GM19023 (cell line): ENCODE results near the gene AKT3.
"Not testable (repeated sequence)": the region's sequence is repeated elsewhere in the genome, so short reads cannot be mapped to it uniquely, and the experiment has no call there.

Experiments used
- ATAC-seq: cut with Tn5 transposase; IDR thresholded peaks from one replicate; pipeline ENCODE4 v1.9.1; 2021; ENCODE audit warnings: mild to moderate bottlenecking, moderate library complexity; ENCODE audit not compliant: unreplicated experiment

AKT3 gene

DNA sequence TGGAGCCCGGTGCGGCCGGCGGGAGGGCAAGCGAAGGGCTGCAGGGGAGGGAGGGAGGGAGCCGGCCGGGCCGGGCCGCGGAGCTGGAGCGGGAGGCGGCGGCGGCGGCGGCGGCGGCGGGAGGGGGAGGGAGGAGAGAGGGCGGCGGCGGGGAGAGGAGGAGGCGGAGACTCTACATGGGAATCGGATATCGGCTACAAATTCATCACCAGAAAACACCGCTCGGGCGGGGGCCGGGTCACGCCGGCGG is at the start of gene AKT3:
TSS of gene AKT3 (minus strand) at position 42 of the 250 bp plus-strand sequence. CDS start 7,073 bp downstream, outside the sequence.
- ATAC-seq, result peak; percentile 53

DNA sequence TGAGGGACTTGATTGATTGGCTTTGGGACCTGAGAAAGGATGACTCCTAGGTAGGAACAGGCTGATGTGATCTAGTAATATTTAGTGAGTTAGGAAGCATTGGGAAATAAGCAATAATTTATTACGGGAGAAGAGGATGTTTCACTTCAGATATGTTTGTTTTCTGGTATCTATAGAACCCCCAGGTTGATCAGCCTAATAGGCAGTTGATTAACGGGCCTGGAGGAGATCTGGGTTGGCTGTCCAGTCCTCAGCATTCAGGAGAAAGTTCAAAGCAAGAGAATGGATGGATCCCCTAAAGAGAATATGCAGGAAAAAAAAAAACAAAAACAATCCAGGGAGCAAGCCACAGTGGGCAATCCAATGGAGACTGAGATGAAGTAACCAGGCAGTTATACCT is 48.2 kb upstream of the AKT3 start:
- no peak for ATAC-seq

DNA sequence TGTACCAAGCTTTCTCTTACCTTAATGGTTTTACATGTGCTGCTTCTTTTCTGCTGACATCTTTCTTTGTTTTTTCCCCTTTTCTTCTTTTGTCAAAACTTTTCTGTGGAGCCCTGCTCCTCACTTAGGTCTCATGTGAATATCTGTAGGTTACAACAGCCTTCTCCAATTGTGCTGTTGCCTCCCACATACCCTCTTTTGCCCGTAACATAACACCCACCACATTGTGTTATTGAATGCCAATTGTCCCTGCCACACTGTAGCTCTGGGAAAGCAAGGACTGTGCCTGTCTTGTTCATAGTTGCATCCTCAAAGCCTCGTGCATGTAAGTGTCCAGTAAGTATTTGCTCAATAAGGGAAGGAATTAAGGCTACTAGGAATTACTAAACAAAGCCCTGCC is 46.3 kb upstream of the AKT3 start:
- ATAC-seq, result no peak

DNA sequence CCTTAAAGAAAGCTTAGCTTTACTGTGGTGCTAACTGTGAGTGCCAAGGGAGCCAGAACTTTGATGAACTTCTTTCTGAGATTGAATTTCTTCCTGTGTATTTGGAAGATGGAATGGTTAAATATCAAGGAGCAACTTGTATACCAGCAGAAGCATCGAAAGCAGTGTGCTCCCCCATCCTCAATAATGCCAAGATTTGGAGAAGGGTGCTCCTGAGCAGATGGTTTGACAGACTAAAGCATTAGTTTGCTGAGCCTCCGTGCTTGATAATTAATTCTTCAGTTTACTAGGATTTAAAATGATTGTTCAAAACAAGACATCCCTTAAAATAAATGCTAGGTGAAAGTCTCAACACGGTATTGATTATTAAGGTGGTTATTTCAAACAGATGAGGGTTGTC is 42.4 kb upstream of the AKT3 start:
- ATAC-seq, result no peak

DNA sequence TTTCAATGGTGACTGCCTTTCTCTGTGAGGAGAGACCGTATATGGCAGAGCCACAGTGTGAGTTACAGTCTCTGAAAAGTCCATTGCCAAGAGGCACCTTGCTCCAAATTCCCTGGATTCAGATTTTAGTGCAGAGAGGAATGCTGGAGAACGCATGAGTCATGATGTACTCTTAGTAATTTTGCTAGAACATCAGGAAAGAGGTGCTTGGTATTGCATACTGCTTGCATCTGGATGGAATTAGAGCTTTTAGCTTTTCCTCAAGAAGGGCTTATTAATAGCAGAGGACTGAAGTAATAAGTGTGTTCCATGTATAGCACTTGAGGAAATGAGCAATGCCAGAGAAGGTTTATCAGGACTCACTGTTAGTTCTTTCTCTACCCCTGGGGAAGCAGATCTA is 40.5 kb upstream of the AKT3 start:
- no peak for ATAC-seq

DNA sequence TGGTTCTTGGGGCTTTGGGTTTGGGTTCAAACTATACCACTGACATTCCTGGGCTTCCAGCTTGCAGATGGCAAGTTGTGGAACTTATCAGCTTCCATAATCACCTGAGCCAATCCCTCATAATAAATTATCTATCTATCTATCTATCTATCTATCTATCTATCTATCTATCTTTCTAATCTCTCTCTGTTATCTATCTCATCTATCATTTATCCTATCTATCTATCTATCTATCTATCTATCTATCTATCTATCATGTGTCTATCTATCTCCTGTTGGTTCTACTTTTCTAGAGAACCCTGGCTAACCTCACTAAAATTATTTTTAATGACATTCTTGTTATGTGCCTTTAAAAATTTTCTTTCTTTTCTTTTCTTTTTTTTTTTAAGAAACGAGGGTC is 35.8 kb upstream of the AKT3 start:
- no peak for ATAC-seq

DNA sequence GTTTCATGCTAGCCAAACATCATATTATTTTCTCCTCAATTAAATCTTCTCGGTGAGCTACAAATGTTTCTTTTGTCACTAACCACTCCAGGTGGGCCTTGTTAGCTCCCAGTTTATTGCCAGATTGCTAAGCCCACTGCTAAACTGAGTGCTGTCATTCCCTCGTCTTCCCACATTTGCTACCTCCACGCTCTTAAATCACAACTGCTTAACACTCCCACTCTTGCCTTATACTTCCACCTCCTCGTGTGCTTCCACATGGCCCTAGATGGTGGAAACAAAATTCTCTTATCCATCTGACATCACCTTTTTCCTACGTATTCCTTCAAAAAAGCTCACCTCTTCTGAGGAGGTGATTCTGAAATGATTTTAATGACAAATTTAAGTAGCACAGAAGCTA is 34.6 kb upstream of the AKT3 start:
- no peak for ATAC-seq

DNA sequence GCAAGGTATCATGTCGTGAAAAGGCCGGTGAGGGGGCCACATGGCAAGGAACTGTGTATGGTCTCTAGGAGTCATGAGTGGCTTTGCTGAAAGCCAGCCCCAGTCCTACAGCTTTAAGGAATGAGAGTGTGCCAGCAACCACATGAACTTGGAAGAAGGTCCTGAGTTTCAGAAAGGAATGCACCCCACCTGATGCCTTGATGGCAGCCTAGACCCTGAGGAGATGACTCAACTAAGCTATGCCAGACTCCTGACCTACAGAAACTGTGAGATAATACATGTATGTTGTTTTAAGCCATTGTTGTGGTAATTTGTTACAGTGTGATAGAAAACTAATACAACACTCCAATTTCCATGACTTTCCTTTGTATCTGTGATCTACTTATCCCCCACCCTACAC is 33.5 kb upstream of the AKT3 start:
- no peak for ATAC-seq

DNA sequence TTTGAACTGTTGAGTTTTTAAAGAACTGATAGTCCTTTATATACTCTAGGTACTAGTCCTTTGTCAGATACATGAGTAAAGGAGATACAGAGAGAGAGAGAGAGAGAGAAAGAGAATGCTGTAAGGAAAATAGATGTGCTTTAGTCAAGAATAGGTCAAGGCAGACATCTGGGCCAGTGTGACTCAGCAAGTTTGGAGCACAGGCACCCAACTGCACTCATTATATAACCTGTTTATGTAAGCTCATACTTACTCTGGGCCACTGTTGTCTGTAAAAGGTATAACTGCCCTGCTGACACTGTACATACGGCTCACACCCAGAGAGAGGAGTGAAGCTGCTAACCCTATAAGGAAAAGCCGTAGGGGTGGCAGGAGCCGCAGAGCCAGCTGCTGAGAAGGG is 32.2 kb upstream of the AKT3 start:
- no peak for ATAC-seq

DNA sequence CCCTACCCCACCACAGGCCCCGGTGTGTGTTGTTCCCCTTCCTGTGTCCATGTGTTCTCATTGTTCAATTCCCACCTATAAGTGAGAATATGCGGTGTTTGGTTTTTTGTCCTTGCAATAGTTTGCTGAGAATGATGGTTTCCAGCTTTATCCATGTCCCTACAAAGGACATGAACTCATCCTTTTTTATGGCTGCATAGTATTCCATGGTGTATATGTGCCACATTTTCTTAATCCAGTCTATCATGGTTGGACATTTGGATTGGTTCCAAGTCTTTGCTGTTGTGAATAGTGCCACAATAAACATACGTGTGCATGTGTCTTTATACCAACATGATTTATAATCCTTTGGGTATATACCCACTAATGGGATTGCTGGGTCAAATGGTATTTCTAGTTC is 27.0 kb upstream of the AKT3 start:
- not testable (repeated sequence) for ATAC-seq

DNA sequence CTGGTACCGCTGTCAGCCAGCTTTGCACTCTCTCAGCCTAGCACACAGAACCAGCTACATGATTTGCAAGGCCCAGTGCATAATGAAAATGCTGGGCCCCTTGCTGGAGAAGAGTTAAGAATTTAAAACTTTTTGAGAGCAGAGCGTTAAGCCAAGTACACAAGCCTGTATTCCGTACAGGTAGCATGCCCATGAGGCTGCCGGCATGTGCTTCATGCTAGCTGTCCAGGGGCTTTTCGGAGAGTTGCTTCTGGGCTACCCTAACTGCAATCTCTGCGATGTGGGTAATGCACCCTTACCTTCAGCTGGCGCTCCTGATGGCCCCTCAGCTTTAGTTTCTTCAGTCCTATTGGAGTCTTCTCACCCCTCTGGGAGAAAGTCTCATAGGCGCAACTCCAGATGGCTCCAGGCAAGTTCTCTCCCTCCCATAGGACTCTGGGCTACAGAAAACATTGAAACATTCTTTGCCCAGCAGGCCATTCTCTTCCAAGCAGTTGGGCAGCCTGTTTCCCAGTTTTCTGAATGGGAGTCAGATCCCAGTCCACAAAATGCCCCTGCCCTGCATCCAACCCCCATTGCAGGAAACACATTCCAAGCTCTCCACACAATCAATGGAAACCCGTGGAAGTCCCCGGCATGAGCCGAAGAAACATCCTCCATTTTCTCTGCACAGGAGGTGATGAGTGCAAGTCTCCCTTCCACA is 5.7 kb upstream of the AKT3 start:
- ATAC-seq, result no peak

DNA sequence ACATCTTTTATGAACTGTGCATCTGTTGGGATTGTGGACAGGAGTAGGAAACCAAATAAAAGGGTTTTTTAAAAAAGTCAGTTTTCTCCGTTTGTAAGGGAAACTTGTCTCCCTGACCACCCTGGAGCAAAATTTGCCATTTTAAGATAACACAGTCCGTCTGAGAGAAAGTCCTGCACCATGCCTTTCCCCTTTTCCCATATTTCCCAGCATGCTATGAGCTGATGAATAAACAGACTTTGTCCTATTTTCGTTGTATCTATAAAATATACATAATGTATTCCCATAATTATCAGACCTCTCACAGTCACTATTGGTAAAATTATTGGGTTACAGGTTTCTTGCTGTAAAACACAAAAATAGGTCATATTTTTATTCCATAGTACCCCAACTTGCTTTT is 1.7 kb upstream of the AKT3 start:
- ATAC-seq, result no peak

DNA sequence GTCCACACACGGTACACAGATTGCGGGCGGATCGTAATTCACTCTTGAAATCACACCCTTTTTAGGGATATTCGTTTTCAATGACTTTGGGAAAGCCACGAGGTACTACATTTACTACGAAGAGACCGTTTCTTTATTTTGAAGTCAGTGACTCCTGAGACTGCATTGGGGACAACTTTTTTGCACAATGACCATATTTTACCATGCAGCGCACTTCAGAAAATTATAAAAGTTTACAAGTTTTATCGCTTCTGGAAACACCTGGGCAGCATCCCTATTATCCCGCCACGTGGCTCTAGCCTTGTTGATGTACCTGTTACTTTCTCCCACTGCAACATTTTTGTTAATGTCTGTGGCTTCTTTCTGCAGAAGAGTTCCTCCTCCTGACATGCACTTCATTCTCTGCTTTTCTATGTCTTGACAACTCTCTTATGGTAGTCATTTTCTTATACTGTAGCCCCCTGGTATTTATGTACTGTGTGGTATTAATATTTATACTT is 1.3 kb upstream of the AKT3 start:
- no peak for ATAC-seq

DNA sequence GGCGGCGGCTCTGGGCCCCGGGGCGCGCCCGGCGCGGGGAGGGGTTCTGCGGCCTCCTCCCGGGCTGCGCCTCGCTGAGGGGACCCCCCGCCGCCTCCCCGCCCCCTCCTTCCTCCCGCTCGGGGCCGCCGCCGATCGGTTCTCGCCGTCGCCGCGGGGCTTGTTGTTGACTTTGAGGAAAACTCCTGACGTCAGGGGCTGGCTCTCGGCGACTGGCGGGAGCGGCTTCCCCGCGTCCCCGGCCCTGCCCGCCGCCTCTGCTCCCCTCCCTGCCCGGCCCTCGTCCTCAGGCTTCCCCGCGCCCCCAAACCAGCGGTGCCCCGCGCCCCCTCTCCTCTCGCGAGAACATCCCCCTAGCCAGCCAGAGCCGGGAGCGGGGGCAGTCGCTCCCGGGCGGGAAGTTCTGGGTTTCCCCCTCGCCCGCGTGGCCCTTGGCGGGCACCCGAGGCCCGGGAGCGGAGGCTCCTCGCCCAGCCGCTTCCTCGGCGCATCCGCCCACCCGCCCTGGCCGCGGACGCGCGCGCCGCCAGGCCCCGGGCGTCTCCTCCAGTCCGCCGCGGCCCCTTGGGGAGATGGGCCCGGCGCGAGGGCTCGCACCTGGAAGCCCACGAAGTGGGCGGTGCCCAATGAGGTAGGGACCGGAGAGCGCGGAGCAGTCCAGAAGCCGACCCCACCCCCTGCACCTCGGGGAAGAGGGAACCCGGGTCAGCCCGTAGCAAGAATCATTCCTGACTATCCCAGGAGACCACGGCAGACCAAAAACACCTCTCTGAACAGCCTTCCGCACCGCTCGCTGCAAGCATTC is 611 bp upstream of the AKT3 start:
- peak; percentile 45 for ATAC-seq

DNA sequence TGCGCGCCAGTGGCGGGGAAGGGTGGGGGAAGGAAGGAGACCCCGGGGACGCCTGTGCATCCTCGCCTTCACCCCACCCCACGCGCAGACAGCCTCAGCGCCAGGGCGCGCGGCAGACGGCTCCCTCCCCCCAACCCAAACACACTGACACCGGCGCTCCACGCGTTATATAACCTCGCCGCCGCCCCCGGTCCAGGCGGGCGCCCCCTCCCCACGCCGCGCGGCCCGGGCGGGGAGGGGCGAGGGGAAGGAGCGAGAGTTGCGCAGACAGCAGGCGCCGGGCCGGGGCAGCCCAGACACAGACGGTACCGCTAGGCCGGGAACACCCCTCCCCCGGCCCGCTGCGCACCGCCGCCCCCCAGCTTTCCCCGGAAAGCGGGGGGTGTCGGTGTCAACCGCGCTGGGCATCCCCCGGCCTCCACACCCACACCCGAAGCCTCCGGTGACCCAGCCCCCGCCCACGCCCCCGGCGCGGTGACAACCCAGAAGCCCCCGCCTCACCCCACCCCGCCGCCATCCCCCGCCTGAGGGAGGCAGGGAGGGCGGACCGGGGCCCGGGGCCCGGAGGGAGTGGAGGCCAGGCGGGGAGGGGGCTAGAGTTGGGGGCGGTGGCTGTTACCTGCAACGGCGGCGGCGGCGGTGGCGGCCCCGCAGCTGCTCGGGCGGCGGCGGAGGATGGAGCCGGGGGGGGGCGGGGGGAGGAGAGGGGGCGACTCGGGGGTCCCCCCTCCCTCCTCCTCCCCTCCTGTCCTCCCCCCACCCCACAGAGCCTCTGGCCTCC is 432 bp downstream of the AKT3 start:
- ATAC-seq, result peak; percentile 28

DNA sequence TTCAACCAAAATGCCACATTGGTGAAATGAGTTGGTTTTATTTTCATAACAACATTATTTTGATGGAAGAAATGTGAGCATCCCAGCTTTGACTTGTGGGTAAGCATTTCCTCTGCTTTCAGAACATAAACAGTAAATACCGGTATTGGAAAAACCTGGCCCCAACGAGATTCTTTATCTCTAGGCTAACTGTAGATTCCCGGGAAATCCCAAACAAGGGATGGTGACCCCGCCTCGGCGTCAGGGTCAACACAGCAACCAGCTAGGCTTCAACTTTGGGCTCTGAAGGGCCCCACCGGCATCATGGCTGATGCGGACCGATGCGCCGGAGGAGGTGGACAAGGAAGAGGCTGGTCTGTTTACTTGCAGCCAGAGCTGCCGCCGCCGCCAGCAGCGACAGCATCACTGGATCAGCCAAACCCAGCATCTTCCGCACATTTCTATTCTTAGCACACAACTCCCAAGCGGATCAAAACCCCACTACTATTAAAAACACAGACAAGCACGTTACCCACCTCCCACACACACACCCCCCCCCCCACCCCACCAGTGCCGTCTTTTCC is 1.1 kb downstream of the AKT3 start:
- no peak for ATAC-seq

DNA sequence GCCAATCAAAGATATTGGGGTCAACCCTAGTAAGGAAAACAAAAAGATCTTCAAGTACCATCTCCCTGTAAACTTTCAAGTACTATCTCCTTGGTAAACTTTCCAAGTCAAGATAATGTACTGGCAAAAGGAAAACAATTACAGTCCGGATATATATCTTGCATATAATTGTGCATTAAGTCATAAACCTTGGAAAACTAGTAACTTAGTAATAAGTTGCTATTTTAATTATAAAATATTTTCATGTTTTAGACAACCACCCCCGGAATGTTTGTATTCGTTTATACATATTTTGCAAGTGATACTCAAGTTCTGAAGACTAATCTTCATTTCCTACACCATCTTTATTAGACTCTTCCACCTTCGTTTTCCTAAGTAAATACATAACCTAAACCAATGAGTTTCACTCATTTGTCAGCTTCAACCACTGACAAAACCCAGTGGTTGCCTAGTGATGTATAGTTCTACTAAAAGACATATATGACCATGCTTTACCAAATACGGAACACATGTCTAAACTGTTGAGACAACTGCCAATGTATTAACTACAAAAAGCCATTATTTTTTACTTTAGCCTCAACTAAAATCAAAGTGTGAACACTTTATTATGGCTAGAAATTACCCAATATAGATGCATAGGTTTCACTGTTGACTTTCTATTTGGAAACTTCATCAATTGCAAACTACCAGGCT is 1.7 kb downstream of the AKT3 start:
- no peak for ATAC-seq

DNA sequence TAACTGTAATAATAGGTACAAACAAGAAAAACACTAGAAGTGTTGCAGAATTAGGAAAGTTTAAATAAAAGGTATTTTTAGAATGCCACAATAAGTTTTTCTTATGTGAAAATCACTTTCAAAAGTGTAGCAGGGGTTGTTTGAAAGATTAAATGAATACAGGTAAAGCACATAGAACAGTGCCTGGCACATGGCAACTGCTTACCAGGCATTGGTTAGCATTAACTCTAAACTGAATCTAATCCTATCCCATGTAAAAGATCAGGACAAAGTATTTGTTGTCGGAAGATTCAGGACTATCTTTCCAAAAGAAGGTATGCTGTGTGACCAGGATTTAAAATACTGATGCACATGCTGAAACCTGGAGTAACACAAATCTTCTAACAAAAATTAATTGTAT is 3.3 kb downstream of the AKT3 start:
- no peak for ATAC-seq

DNA sequence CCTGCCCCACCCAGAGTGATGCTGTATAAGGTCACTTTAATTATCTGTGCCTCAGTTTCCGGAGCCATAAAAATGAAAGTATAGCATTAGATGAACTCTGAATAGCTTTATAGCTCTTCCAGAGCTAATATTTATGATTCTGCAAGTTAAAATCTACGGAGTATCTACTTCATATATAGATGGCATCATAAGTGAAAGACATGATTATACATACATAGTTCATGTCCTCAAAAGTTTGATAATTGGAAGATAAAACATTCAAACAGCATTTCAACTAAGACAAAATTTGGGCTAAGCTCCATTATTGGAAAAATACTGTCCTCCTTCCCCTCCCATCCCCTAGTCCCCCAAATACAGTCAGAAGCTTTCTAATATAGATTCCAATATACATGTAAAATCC is 4.2 kb downstream of the AKT3 start:
- ATAC-seq, result no peak

DNA sequence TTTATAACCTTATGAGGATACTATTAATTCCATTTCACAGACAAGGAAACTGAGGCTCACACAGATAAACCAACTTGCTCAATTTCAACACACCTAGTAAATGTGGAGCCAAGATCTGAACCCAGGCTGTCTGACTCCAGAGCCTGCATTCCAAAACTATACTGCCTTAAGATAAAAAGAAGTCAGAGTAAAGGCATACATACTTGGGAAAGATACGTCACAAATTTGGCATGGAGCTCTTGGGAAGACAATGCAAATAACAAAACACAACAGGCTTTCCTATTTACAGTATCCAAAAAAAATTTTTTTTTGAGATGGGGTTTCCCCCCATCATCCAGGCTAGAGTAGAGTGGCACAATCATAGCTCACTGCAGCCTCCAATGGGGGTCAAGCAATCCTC is 5.9 kb downstream of the AKT3 start:
- ATAC-seq, result no peak

DNA sequence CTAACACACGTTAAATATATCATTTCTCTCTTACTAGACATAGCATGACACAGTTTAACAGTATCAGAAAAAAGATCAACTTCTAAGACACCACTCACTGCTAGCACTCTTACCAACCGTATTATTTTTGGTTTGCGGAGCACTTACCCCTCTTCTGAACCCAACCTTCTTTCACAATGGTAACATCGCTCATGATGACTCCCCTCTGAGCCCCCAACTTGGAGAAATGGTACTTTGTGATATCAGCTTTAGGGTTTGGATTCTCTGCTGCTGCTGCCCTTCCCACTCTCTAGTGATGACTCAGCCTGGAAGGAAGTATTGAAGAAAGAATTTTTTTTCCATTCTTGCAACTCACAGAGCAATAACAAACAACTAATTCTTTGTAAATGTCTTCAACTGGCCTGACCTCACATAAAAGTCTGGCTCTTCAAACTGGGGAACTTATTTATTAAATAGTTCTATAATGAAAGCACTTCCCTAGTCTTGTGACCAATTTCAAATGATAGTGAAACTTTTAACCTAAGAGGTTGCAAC is 7.0 kb downstream of the AKT3 start:
- no peak for ATAC-seq
